NCI-H1092 treated with DMSO at 0.1 percent for 48 hours (cell line): ENCODE data around the gene ANKRD53.
A peak's percentile ranks its signal among the peaks of the same experiment; 100 is the strongest.

Experiments used
- DNase-seq: peaks from one replicate; lab custom pipeline; 2025; lab: John Stamatoyannopoulos, UW

The ANKRD53 gene

DNA sequence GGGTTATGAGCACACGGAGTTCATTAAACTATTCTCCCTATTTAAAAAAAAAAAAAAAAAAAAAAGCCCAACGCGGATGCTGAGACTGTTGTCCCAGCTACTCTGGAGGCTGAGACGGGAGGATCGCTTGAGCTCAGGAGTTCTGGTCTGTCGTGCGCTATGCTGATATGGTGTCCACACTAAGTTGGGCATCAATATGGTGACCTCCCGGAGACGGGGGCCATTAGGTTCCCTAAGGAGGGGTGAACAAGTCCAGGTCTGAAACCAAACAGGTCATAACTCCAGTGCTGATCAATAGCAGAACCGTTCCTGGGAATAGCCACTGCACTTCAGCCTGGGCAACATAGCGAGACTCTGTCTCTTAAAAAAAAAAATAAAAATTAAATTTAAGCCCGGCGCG lies 12.9 kb upstream of the ANKRD53 start:
- DNase-seq, result no peak

DNA sequence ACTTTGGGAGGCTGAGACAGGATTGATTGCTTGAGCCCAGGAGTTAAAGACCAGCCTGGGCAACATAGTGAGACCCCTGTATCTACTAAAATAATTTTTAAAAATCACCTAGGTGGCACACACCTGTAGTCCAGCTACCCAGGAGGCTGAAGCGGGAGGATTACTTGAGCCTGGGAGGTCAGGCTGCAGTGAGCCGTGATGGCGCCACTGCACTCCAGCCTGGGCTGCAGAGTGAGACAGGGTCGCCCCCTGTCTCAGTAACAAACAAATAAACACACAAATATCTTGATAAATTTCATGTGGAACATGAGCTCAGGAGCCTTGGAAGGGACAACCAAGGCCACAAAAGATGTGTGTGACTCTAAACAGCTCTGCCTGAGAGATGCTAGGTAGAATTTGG lies 11.7 kb upstream of the ANKRD53 start:
- no peak for DNase-seq

DNA sequence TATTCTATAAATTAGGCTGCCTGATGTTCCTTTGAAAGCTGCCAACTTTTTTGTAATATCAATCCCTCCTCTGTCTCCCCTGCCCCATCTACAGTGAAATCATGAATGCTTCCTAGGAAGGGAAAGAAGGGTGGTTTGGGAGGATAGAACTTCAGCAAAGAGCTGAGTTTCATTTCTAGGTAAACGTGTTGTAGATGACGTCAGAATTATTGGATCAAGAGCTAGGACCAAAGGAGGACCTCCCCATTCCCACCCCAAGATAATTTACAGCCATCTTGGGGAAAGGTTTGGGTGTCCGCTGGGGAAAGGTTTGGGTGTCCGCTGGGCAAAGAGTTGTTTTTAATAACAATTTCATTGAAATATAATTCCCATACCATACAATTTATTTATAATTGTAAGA lies 11.2 kb upstream of the ANKRD53 start:
- DNase-seq, result no peak

DNA sequence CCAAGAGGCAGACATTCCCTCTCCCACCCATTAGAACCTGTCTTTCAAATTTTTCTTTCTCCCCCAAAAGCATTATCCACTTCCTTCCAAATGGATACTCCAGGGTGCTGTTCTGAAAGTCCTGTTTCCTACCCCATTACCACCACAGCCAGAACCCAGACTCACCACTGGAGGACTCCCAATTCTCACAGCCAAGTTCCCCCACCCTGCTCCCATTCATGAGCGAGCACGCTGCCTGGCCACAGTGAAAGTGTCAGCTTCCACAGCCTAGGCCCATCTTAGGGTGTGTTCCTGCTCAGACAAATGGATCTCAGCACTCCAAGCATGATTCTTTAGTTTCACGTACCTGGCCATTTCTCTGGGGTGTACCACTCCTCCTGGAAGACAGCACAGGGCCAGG lies 3.8 kb upstream of the ANKRD53 start:
- no peak for DNase-seq

DNA sequence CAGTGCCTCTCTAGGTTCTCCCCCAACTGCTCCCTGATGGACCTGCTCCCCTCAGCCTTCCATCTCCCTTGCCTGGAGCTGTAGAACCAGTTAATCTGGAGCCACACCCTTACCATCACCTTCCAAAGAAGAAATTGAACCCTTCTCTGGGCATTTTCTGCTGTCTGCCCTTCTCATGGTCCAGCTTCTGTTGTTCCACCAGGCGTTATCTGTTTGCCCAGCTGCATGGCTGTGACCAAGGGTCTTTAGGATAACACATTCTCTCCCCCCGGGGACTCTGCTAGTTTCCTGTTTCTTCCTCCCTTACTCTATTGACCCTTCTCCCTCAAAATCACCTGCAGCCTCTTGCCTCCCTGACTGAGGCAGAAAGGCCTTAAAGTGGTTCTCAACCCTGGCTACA lies 3.2 kb upstream of the ANKRD53 start:
- no peak for DNase-seq

DNA sequence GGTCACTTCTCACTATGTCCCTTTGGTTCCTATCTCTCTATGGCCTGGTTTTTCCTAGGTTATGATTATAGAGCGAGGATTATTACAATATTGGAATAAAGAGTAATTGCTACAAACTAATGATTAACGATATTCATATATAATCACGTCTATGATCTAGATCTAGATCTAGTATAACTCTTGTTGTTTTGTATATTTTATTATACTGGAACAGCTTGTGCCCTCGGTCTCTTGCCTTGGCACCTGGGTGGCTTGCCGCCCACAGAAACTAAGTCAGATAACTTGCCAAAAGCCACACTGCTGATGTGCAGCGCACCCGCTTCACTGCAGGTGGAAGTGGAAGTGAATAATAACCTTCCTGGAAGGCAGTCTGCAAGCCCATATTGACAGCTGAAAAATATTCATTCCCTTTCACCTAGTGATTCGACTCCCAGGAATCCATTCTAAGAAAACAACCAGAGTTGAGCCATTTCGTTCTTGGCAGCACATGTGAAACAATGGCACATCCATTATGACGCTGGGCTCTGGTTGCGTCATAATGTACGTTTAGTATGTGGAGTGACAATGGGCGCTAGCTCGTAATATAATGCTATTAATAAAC lies 725 bp upstream of the ANKRD53 start:
- DNase-seq, result peak; percentile 59

DNA sequence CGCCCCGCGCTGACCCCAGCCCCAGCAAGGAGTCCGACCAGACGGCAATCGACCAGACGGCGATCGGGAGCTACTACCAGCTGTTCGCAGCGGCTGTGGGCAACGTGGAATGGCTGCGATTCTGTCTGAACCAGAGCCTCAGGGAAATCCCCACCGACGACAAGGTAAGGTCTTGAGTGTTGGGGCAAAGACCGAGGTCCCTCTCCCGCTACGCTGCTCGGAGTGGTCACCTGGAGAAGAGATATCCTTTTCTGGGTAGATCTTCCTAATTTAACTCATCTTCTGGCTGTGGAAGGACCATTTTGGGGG lies 704 bp downstream of the ANKRD53 start:
- no peak for DNase-seq

DNA sequence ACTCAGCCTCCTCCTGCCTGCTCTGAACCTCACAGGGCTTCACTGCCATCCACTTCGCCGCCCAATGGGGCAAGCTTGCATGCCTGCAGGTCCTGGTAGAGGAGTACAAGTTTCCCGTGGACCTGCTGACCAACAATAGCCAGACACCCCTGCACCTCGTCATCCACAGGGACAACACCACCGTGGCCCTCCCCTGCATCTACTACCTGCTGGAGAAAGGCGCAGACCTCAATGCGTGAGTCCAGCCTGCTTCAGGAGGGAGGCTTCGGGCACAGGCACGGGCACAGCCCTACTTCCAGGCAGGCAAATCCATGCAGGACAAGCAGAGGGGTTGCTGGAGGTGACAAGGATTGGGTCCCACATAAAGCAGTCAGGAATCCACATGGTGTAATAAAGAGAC lies 1.2 kb downstream of the ANKRD53 start:
- no peak for DNase-seq

DNA sequence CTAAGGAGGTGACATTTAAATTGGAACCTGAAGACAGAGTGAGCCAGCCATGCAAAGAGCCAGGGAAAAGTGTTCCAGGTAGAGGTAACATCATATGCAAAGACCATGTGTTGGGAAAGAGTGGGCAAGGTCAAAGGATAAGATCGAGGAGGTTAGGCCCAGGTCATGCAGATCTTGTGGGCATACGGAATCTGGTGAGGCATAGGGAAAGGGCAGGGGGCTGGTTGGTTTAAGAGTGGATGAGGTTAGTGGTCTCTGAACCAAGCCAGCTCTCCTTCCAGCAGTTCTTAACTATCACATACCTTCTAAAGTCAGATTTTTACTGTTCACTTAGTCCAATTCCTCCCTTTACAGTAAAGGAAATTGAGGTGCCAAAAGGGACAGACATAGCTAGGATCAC lies 3.0 kb downstream of the ANKRD53 start:
- DNase-seq, result no peak

DNA sequence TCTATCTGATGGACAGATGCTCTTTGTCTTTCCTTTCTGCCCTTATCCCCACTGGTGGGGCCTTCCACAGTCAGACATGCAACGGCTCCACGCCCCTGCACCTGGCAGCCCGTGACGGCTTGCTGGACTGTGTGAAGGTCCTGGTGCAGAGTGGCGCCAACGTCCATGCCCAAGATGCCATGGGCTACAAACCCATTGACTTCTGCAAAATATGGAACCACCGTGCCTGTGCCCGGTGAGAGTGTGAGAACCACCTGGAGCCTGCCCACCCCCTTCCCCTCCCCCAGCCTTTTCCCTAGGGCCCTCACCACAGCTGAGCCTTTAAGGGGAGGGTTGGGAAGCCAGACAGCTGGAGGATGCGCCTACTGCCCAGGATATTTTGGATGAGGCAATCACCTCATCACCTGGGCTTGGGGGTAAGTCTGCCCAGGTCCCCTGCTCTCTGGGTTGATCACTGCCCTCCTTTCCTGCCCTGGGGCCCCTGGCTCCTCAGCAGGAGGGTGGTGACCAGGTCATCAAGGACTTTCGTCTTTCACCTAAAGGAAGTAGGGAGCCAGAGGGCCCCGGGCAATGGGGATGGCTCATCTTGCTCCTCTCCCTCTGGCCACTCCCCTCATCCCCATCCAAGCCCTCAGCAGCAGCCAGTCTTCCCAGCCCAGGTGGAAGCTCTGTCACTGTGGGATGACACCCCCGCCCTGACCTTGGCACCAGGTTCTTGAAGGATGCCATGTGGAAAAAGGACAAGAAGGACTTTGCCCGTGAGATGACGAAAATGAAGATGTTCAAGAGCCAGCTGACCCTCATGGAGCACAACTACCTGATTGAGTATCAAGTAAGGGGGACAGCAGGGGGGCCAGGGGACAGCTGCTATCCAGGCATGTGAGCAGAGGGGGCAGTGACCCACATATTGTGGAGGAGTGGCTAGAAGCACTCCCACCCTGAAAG lies 3.7 kb downstream of the ANKRD53 start:
- no peak for DNase-seq

DNA sequence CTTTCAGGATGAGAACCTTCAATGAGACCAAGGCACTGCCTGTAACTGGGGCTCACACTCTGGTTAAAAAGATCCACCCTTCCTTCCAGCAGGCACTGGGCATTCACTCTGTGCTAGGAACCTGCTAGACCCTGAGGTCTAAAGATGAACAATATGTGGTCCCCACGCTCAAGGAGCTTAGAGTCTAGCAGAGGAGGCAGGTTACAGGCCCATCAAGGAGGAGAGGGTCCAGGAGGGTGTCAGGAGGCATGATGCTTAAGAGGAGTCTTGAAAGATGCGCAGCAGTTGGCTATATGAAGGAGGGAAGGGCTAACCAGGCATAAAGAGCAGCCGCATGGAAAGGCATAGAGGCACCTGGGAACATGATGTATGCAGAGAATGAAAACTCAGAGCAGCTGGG lies 4.5 kb downstream of the ANKRD53 start:
- DNase-seq, result no peak

DNA sequence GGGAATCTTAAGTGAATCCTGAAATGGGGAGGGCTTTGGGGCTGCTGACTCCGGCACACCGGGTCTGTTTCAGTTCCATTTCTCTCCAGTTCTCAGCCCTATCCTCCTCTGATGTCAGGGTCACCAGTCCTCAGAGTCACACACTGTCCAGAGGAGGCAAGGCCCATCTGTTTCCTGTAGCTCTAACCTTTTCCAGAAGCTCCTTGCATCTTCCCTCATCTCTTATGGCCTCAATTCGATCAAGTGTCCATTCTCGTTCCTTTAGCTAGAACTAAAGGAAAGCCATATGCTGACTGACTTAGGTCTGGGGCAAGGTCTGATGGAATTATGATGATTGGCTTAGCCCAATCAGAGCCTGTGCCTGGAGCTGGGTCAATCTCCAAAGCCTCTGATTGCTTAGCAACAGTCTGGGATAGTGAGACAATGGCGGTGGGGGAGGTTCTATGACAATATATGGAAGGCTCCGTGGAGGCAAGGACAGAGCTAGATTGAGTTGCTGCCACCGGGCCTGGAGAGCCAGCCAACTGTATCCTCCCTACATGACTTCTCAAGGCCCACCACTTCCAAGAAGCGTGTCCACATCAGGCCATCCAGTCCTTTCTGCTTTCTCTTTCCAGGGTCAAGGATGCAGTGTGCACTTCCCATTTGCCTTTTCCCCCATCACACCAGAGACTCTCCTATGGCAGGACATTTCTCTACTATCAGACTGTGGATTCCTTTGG lies 5.2 kb downstream of the ANKRD53 start:
- no peak for DNase-seq

DNA sequence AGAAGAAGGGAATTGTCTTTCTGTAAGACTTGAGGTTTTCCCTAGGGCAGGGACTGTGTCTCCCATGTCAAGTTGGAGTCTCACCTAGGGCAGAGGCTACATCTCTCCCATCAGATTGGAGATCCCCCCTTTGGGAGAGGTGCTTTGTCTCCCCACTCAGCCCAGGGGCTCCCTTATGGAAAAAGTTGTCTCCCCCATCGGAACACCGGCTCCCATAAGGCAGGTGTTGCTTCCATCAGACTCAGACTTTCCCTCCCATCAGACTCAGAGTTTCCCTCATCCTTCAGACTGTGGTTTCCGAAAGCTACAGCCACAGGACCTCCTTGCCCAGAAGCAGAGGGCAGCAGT lies 5.8 kb downstream of the ANKRD53 start:
- no peak for DNase-seq

DNA sequence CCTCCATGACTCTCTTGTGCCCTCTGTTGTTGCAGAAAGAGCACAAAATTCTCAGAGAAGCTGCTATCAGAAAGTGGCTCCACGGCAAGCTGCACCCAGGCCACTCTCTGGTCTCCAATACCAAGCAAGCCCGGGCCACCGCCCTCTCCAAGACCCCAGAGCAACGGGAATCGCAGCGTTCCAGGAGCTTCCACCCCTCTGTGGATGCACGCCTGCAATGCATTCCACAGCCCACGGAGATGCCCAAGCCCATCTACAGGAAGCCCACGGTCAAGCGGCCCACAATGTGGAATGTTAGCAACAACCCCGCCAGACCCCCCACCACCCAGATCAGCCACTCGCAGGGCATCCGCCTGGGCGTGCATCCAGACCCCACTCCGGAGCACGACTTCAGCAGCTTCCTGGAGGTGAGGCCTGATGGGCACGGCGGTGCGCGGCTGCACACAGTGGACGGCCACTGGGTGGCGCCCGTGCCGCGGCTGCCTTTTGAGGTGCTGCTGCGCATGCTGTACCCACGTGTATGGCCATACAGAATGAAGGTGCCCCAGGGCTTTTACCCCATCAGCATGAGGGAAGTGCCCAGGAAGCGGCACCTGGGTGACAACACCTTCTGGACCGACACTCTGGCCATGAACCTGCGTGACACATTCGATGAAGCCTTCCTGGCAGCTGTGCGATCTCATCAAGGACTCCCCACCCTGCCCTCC lies 6.3 kb downstream of the ANKRD53 start:
- no peak for DNase-seq

DNA sequence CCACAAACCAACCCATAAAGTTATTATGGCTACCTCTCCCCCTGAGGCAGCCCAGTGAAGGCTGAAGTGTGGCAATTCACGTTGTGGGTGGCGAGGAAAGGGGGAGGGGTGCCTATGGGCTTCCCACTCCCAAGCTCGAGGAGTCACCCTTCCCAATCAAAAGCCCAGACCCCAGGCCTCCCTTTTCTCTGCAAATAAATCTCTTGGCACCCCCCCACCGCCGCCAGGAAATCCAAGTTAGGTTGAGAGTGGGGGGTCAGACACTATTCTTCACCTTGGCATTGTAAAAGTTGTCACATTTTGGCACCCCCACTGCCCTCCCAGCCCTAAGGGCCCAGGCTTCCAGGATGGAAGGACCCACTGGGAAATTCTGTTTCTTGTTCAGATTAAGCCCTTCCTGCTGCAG lies 6.9 kb downstream of the ANKRD53 start:
- DNase-seq, result no peak

DNA sequence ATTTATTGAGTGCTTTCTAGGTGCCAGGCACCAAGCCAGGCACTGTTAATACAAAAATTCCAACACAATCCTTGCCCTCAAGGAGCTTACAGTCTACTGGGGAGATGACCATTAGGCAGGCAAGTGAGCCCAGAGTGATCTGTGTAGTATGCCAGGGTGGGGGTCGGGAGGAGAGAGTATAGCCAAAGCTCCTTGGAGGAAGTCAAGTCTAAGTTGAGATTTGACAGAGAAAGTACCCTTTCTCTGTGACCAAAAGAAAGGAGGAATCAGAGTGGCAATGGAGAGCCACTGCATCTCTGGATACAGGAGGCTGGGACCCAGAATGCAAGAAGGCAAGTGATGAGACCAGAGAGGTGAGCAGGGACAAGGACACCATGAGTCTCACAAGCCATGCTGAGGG lies 7.5 kb downstream of the ANKRD53 start:
- DNase-seq, result no peak

DNA sequence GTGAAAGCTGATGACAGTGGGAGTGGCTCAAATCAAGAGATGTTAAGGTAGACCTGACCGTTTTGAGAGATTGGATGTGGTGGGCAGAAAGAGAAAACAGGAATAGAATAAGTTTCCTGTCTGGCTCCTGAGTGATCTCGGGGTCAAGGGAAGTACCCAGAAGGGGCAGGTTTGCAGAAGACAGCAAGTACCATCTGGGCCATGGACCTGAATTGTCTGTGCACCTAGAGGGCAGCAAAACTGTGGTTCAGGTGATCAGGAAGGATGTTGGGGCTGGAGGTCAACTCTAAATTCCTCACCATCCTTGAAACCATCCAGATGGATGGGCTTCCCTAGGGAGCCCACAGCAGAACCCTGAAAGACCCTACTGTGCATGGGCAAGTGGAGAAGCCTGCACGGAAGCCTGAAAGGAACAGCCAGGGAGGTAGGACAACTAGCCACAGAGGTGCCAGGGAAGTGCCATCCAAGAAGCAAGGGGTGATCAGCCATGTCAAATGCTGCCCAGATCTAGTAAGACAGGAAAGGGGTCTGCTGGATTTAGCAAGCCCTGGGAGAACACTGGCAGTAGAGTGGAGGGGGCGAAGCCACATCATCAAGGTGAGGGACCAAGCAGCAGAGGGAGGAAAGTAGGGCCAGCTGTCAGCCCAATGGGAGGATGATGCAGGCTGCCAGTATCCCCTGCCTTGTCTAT lies 8.2 kb downstream of the ANKRD53 start:
- no peak for DNase-seq

DNA sequence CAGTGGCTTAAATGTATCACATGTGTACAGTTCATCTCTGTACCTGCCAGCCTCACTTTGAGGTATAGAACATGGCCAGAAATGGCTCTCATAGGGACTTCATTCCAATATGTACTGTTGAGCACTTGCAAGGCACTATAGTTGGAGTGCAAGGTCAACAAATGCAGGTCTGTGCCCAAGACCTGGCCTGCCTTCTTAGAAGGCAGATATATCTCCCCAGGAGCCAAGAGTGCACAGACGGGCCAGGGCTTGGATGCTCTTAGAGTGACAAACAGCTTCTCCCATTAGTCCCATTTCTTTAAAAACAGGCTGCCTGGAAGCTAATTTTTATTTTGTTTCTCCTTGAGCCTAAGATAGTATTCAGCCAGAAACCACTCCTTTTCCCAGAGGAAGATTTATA lies 9.0 kb downstream of the ANKRD53 start:
- no peak for DNase-seq

DNA sequence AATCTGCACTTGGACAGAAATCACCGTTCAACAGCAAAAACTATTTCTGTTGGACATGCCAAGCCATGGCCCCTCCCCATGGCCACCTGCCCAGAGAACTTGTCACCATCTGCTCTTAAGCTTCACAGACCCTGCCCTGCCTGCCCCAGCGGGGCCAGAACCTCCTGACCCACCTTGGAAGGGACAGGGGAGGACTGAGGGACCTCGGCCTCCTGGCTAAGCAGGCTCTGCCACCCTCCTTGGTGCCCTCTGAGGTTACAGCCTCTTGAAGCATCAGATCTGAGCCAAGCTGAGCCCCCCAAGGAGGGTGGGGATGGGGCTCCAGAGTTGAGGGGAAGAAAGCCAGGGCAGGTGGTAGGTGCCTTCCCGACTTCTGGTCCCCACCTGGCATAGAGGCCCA lies 9.7 kb downstream of the ANKRD53 start:
- DNase-seq, result no peak

DNA sequence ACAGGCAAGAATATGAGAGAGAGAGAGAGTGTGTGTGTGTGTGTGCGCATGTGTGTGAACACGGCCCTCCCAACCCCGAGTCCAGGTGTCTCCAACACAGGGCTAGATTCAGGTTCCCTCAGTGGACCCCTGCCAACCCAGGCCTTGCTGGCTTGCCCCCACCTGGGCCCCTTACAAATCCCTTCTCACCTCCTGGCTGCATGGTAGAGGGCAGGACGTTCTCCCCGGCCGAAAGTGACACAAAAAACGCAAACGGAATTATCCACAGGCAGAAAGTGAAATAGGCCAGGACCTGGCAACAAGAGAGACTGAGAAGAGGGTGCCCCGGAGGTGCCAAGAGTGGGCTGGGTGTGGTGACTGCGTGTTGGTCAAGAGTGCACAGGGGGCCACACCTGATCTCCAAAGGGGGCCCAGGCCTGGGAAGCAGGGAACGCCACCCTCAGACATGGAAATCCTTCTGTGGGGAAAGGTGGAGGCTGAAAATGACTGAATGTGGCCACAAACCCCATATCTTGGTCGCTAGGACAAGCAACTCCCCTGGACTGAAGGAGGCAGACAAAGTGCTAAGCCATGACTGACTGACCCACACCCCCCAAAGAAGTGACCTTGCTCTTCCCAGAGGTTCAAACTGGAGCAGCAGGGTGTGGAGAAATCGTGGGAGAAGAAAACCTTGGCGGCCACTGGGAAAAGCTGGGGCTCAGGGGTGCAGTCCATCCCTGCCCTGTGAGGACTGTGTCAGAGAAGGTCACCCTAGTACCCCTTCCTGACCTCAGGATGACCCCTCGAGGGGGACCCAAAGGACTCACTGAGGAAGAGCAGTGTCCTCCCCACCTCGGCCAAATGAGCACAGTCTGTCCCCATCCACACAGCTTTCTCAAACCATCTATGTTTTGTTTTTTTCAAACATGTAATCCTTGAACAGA lies 10.6 kb downstream of the ANKRD53 start:
- no peak for DNase-seq

DNA sequence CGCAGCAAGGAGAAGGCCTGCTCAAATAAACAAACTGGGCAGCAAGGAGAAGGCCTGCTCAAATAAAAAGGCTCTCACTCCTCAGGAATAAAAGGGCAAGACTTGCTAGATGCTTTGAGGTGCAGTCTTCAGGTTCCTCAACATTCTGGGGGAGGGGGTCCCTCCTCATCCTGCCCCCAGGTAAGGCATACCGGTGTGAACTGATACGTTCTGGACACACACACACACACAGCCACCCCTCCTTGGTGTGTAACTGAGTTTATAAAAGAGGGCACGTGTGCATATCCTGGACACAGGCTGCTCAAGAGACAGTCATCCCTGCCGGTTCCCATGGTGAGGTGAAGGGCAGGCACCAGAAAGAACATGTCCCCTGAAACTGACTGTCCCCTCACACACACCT lies 11.8 kb downstream of the ANKRD53 start:
- no peak for DNase-seq
